Measurements from ENCODE around the gene PROX1. TPM values are rescaled to one million over a fixed set of nuclear protein-coding genes. Genes with fewer than 3 reads are reported as not detected.
A peak's percentile ranks its signal among the peaks of the same experiment; 100 is the strongest.

Gene PROX1
- under 0.01 and 0.28 TPM in 2 replicates for total RNA-seq (2012; rRNA removed)
- 0.02 and 0.03 TPM in 2 replicates for polyA plus RNA-seq (2012; rRNA removed)
- polyA plus RNA-seq (2012; cell fraction: cytosol; rRNA removed): 0.02 TPM in 1 of 2 replicates, not detected in the other
- polyA plus RNA-seq (2012; cell fraction: nucleus; rRNA removed; ENCODE audit: low replicate concordance): 0.01 TPM in 1 of 2 replicates, not detected in the other
- Bru-seq, nascent RNA: percentile 20 among the genes with signal in this experiment
- BruChase-seq, experiment 1, labeled RNA remaining after a 6-hour chase: percentile 12 among the genes with signal in this experiment
- BruChase-seq, experiment 2, labeled RNA remaining after a 2-hour chase: percentile 18 among the genes with signal in this experiment
- long read RNA-seq, partial matches to known transcripts: 0 of 1 reads
- long read RNA-seq, other reads (novel, unspliced or antisense): 1 of 1 reads

DNA sequence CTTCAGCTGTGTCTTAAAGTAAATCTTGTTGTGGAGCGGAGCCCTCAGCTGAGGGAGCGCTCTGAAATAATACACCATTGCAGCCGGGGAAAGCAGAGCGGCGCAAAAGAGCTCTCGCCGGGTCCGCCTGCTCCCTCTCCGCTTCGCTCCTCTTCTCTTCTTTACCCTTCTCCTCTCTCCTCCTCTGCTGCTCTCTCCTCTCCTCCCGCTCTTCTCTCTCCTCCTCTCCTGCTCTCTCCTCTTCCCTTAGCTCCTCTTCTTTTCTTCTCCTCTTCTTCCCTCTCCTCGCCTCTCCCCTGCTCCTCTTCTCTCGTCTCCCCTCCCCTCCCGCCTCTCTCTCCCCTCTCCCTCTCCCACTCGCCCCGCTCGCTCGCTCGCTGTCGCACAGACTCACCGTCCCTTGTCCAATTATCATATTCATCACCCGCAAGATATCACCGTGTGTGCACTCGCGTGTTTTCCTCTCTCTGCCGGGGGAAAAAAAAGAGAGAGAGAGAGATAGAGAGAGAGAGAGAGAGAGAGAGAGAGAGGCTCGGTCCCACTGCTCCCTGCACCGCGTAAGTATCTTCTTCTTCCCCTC is at the start of gene PROX1:
TSS of gene PROX1 (plus strand) at position 47 of the 580 bp plus-strand sequence. CDS start 8,563 bp downstream, outside the sequence.
- dilution Hi-C loops (cut with HindIII; ENCODE audit: low sequenced_read_pairs, unreplicated experiment): no loop called here
- H2AK5ac ChIP-seq (ENCODE audit: low read depth, low read length): no peak within 1 kb of the TSS
- ChIA-PET POLR2A (ENCODE audit: unreplicated experiment) (no interaction called here), CTCF (interaction anchor here (0.6 kb wide), 1 partner anchor 281 kb away, joined by 3 read pairs; no protein-coding TSS in a partner anchor)
- H2AK9ac ChIP-seq (replicated peaks; ENCODE audit: low read depth, low read length, poor library complexity): peak within 1 kb of the TSS; percentile 17
- no peak within 1 kb of the TSS for H2BK15ac ChIP-seq (ENCODE audit: low read depth, low read length)
- H2AFZ ChIP-seq (replicated peaks; ENCODE audit: low read length, poor library complexity): peak within 1 kb of the TSS; percentile 90
- no TSS peak for BruUV-seq (replicated peaks)
- no peak within 1 kb of the TSS for H3K56ac ChIP-seq (ENCODE audit: extremely low read depth, insufficient read depth, low read length)
- 0% methylated on average over 10 of the region's 29 CpGs; no CpG with 5 or more reads in 1 of the 2 experiments for WGBS, 2 experiments (ENCODE audit: extremely low coverage in 2 of 2, insufficient read length in 1 of 2)
- peak; percentile 97 for ATAC-seq (ENCODE audit: low read depth)
- H3K14ac ChIP-seq (replicated peaks; ENCODE audit: low read depth, low read length): no peak within 1 kb of the TSS
- peak within 1 kb of the TSS; percentile 31; the same call in 1 of the 2 replicates for H3K9ac ChIP-seq (ENCODE audit: low read depth, low read length)
- H3K4me3 ChIP-seq (ENCODE audit: insufficient read depth, low read depth, low read length): peak within 1 kb of the TSS; percentile 51
- no peak within 1 kb of the TSS for H4K91ac ChIP-seq (ENCODE audit: insufficient read depth, low read depth, low read length)
- H2BK20ac ChIP-seq (ENCODE audit: low read depth, low read length): no peak within 1 kb of the TSS
- no peak within 1 kb of the TSS for H3K18ac ChIP-seq (ENCODE audit: low read depth, low read length)
- peaks cover 3% of the 10 kb centered on the region; the same call in 1 of the 2 replicates for H3K9me3 ChIP-seq (ENCODE audit: control insufficient read depth, insufficient read depth, low read length)
- H3K27me3 ChIP-seq (ENCODE audit: control insufficient read depth, insufficient read depth, low read length): peaks cover 54% of the 10 kb centered on the region
- no peak within 1 kb of the TSS for H2BK5ac ChIP-seq (ENCODE audit: low read depth, low read length, poor library complexity, severe bottlenecking)
- H3K79me1 ChIP-seq (ENCODE audit: low read depth in 1 of 2, low read length in 2 of 2): no peaks in the 10 kb centered on the region
- TF ChIP-seq SMC3 (IDR thresholded peaks at IDR 0.05; ENCODE audit: low read depth, low read length) (no peak), CHD1 (IDR thresholded peaks at IDR 0.05; ENCODE audit: low read depth, low read length) (no peak), CTCF (conservative IDR thresholded peaks at IDR 0.05; ENCODE audit: low read depth, low read length) (0 out of 2 replicates have a peak, but pooled peaks have one; percentile 11), RAD21 (IDR thresholded peaks at IDR 0.05; ENCODE audit: low read length) (no peak), MXI1 (IDR thresholded peaks at IDR 0.05; ENCODE audit: borderline replicate concordance, low read depth, low read length) (no peak), MAZ (IDR thresholded peaks at IDR 0.05; ENCODE audit: borderline replicate concordance, low read depth, low read length) (peak; percentile 41; the same call in 1 of the 2 replicates), CEBPB (IDR thresholded peaks at IDR 0.05; ENCODE audit: low read depth, low read length) (no peak)
- peak; percentile 87 for DNase-seq
- H3K4me1 ChIP-seq (ENCODE audit: control insufficient read depth, insufficient read depth, low read length): peaks cover 3% of the 10 kb centered on the region; the same call in 1 of the 2 replicates
- H3K4ac ChIP-seq (ENCODE audit: low read depth, low read length): no peak within 1 kb of the TSS
- no peak within 1 kb of the TSS for H4K5ac ChIP-seq (ENCODE audit: low read depth, low read length)
- intact Hi-C loops (cut with micrococcal nuclease): loop anchor here (5.0 kb wide), 2 partner anchors 134 to 746 kb away; no protein-coding TSS in a partner anchor
- H3K9me1 ChIP-seq (ENCODE audit: insufficient read depth, low read length): peaks cover 4% of the 10 kb centered on the region; the same call in 1 of the 2 replicates
- H2BK120ac ChIP-seq (ENCODE audit: low read depth, low read length): no peak within 1 kb of the TSS
- no peak within 1 kb of the TSS for H3K27ac ChIP-seq (ENCODE audit: insufficient read depth, low read length)
- H3K23ac ChIP-seq (ENCODE audit: low read depth, low read length): no peak within 1 kb of the TSS
- H3K4me2 ChIP-seq (ENCODE audit: low read depth, low read length): peak within 1 kb of the TSS; percentile 68
- H4K8ac ChIP-seq (ENCODE audit: low read depth in 2 of 2, low read length in 2 of 2): 0 out of 4 replicates have a peak within 1 kb of the TSS, but pooled peaks of 1 of the 2 experiments have one; percentile 27
- in situ Hi-C loops (cut with MboI; ENCODE audit: low sequenced_read_pairs): no loop called here
- no peaks in the 10 kb centered on the region for H4K20me1 ChIP-seq (ENCODE audit: insufficient read depth, low read length)
- H3K36me3 ChIP-seq (ENCODE audit: control insufficient read depth, insufficient read depth, low read length): no peaks in the 10 kb centered on the region

Data from IMR-90 (cell line).